NCI-H187 treated with DMSO at 0.1 percent for 48 hours (cell line): Measurements from ENCODE around the gene RPN2.
"Not testable (repeated sequence)": the region's sequence is repeated elsewhere in the genome, so short reads cannot be mapped to it uniquely, and the experiment has no call there.

Experiments used
- DNase-seq: peaks from one replicate; lab custom pipeline; 2025; lab: John Stamatoyannopoulos, UW

The RPN2 gene

DNA sequence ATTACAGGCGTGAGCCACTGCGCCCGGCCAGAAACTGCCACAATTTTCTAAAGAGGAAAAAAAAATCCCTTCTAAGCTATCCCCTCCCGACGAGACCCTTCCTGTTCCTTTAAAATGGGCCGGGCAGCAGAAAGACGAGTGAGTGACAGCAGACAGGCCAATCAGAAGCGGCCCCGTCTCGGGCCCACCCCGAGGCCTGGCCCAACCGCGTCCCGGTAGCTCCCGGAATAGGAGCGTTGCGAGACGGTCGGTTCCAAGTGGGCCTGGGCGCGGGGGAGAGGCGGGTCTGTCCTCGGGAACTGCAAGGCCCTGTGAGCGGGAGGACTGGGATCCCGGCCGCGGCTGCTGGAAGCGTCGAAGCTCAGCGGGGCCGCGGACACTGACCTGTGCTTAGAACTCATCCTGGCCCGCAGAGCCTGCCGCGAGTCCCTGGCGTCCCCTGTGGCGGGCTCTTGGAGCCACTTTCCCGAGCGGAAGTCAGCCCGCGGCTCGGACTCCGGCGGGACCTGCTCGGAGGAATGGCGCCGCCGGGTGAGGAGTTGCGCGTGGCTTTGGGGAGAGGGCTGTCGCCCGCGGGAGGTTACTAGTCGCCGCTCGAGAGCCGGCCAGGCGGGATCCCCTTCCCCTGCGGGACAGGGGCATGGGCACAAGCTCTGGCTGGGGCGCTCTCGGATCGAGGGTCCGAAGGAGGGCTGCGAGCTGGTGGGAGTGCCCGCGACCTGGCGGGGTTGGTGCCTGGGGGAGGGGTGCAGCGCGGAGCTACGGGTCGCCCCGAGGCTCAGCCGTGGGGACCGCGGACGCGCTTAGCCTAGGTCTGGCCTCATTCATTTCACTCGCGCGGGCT, at the start of gene RPN2, which contains the start of gene MROH8:
Gene RPN2 (plus strand): TSS at position 492 of the 844 bp plus-strand sequence. CDS start 27 bp downstream, at position 519.
Gene MROH8 (minus strand): TSS at position 710 of the 844 bp plus-strand sequence.
- DNase-seq = peak; percentile 92

DNA sequence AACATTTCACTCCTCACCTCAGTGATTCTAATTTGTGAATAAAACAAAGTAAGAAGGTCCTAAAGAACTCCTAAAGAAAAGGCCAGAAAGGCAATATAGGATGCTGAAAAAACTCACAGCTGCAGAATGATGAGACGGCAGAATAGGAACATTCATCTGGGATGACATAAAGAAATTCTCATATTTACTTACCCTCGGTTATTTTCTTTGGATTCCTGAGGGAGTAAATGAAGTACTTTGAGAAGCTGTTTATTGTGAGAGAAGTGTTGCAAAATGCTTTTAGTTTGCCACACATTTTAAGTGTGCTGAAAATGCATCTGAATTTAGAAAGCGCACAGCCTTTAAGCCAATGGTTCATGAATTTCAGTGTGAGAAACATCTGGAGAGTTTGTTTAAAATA, 47.6 kb upstream of the RPN2 start:
- DNase-seq = no peak

DNA sequence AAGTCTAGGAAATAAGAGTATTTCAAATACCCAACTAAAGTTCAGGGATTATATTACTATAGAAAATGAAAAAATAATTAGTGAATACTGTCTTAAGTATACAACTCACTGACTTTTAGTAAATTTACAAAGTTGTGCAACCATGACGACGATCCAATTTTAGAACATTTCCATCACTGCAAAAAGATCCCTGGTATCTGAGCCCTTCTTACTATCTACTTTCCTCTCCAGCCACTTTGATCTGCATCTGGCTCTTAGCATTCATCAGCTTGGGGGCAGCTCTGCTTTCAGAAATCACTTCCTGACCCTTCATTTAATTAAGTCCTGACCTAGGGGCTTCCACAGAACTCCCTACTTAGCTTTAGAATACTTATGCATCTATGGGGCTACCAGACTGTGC, 45.2 kb upstream of the RPN2 start:
- no peak for DNase-seq

DNA sequence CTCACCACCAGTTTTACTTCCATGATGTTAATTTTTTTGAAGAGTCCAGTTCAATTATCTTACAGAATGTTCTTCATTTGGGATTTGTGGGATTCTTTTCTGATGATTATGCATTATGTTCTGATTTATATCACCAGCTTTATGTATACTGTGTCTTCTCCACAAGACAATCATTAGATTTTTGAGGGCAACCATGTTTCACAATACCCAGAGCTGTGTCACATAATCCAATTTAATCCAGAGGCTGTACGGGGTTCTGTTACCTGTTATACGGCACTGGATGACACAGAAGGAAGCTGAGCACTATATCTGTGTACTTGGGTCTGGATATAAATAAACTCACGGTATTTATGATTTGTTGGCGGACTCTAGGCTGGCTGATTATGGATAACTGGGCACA, 41.6 kb upstream of the RPN2 start:
- no peak for DNase-seq

DNA sequence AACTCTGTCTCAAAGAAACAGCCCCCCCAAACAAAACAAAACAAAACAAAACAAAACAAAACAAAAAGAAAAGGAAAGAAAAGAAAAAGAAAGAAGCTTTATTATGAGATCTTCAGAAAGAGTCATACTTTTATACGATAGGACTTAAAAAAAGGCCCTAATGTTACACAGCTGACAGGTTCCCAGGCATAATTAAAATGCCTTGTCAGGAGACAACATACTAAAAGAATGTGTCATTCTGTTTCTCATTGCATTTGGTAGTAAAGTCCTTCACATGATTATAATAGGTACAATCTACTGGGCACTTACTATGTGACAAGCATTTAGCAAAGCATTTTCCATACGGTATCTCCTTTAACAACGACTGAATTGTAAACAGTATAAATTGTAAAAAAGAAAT, 36.4 kb upstream of the RPN2 start:
- no peak for DNase-seq

DNA sequence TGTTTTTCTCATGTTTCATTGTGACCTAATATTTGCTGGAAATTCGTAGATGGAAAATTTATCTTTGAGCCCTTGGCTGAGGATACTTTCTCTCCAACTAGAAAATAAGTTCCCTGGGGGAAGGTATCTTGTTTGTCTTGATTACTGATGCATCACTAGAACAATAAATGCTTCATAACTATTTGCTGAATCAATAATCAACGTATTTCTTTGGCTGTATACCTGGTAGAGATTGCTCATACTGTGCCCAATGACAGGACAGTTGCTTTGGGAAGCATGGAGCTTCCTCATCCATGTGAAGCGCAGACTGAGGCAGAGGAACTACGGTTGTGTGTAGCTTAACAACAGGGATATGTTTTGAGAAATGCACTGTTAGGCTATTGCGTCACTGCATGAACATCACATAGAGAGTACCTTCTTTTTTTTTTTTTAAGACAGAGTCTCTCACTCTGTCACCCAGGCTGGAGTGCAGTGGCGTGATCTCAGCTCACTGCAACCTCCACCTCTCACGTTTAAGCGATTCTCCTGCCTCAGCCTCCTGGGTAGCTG, 34.2 kb upstream of the RPN2 start:
- DNase-seq = no peak

DNA sequence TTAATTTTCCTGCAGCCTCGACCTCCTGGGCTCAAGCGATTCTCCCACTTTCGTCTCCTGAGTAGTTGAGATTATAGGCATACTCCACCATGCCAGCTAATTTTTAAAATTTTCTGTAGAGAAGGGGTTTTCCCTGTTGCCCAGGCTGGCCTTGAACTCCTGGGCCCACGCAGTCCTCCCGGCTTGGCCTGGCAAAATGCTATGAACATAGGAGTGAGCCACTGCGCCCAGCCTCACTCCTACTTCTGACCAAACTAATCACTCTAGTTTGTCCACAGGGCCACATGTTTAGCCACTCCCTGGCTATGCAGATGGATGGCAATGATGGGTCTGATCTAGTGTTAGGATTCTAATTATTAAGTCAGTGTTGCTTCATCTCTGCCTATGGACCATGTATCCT, 31.9 kb upstream of the RPN2 start:
- DNase-seq = no peak

DNA sequence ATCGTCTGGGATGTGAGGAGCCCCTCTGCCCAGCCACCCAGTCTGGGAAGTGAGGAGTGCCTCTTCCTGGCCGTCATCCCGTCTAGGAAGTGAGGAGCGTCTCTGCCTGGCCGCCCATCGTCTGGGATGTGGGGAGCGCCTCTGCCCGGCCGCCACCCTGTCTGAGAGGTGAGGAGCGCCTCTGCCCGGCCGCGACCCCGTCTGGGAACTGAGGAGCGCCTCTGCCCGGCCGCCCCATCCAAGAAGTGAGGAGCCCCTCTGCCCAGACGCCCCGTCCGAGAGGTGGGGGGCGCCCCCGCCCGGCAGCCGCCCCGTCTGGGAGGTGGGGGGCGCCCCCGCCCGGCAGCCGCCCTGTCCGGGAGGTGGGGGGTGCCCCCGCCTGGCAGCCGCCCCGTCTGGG, 28.3 kb upstream of the RPN2 start:
- not testable (repeated sequence) for DNase-seq

DNA sequence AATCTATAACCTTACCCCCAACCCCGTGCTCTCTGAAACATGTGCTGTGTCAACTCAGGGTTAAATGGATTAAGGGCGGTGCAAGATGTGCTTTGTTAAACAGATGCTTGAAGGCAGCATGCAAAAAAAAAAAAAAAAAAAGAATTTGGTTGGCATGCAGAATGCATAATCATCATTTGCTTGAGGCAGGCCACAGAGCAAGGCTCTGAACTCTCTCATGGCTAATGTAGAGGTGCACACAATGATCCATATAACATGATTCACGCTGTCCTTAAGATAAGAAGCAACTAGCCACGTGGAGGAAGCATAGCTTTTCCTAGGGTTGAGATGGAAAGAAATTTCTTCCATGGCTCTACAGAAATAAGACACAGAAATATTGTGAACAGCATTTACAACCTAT, 27.6 kb upstream of the RPN2 start:
- no peak for DNase-seq

DNA sequence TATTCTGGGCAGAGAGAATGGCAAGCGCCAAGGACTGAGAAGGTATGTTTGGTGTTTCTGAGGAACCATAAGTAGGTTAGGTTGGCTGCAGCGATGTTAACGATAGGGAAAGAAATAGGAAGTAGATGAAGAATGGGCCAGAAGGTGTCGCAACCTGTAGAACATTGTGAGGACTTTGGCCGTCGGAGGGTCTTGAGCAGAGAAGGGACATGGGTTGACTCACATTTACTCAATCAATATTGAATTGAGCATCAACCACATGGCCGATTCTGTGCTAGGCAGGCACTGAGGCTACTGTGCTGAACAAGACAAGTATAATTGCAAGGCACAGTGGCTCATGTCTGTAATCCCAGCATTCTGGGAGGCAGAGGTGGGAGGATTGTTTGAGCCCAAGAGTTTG, 26.8 kb upstream of the RPN2 start:
- DNase-seq = no peak

DNA sequence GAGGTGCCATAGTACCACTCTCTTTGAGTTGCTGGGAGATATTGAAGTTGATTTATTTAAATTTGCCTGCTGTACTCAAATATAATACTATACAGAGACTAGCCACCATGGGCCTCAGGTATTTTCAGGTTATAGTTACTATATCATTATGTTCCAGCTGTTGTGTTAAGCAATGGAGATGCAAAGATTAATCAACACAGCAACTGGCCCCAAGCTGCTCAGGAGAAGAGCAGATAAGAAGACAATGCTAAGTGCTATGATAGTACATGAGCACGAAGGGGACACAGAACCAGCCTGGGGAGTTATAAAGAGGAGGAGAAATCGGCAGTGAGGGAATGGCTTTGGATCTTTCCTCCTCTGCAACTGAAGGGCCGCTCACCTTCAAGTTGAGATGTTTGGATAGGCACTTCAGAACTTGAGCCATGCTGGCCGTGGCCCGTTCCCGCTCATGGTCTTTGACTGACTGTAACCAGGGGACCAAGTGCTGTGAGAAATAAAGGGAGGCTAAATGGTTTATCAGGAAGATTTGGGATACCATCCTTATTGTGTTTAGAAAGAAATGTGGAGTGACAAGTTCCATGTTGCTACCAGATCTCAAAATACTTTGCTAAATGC, 24.3 kb upstream of the RPN2 start:
- DNase-seq = no peak

DNA sequence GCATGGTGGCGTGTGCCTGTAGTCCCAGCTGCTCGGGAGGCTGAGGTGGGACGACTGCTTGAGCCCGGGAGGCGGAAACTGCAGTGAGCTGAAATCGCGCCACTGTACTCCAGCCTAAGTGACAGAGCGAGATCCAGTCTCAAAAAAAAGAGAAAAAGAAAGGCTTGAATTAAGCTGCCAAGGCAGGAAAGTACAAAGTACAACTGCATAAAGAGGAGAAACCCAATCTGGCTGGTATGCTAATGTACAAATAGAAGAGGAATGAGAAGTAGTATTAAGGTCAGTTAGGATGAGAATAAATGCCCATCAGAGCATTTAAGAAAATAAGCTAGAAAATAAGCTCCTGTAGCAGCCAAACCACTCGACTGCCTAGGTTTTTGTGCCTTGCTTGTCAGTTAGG, 23.1 kb upstream of the RPN2 start:
- DNase-seq = no peak

DNA sequence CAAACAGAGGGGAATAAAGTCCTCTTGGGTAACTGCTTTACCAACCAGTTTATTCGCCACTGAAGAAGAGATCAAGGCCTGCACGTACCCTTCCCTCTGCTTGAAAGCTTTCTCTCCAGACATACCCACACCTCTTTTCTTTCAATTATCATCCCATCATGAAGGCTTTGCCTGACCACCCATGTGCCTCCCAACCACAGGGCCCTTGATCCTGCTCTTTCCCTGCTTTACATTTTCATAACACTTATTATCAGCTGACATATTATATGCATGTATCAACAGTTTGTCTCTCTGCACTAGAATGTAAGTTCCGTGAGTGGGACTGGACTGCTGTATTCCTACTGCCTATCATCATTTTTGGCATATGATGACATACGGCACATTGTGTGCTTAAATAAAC, 20.9 kb upstream of the RPN2 start:
- no peak for DNase-seq

DNA sequence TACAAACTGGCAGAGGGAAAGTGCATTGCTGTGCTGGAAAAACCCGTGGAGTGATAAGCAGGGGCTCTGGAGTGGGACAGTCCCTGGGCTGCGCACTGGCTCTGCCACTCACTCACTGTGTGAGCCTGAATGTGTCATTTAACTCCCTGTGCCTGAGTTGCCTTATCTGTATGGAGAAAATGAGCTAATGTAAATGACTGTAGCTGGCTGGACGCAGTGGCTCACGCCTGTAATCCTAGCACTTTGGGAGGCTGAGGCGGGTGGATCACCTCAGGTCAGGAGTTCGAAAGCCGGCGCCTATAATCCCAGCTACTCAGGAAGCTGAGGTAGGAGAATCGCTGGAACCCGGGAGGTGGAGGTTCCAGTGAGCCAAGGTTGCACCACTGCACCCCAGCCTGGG, 18.4 kb upstream of the RPN2 start:
- DNase-seq = no peak

DNA sequence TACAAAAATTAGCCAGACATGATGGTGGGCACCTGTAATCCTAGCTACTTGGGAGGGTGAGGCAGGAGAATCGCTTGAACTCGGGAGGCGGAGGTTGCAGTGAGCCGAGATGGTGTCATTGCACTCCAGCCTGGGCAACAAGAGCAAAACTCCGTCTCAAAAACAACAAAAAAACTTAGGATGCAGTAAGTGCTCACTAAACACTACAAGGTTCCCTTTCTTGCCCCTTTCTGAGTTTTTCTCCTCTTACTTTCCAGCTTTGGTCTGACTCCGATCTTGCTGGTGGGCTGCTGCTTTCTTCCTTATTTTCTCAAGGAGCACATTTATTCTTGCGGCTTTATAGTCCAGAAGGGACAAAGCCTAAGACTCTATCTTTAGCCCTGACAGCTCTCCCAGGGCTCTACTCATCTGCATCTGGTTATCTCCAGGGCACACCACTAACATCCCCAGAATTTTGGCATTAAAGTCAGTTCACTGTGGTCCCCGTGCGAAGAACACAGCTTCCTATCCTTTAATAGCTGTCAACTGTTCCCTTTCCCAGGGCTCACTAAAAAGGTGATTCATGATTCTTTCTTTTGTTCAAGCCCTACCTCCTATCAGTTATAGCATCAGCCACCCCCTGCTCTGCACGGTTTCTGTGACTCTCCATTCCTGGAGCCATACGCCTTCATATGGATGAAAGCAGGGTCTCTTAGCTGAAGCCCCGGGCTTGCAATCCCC, 17.1 kb upstream of the RPN2 start:
- DNase-seq = no peak

DNA sequence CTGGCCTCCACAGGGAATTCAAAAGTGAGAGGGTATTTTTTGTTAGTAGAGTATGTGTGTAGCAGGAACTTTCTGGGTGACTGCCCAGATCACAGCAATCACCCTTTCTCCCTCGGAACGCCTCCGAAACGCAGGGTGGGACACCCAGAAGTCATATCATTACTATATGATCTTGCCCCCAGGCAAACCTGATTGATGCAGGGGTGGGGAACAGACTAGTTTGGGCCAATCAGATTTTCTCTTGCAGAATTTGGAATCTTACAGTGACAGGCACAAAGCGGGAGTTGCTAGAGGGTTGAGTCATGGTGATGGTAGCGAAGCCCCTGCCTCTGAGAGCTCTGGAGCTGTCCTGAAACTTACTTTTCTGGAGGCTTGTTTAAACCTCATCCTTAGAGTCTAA, 16.5 kb upstream of the RPN2 start:
- no peak for DNase-seq

DNA sequence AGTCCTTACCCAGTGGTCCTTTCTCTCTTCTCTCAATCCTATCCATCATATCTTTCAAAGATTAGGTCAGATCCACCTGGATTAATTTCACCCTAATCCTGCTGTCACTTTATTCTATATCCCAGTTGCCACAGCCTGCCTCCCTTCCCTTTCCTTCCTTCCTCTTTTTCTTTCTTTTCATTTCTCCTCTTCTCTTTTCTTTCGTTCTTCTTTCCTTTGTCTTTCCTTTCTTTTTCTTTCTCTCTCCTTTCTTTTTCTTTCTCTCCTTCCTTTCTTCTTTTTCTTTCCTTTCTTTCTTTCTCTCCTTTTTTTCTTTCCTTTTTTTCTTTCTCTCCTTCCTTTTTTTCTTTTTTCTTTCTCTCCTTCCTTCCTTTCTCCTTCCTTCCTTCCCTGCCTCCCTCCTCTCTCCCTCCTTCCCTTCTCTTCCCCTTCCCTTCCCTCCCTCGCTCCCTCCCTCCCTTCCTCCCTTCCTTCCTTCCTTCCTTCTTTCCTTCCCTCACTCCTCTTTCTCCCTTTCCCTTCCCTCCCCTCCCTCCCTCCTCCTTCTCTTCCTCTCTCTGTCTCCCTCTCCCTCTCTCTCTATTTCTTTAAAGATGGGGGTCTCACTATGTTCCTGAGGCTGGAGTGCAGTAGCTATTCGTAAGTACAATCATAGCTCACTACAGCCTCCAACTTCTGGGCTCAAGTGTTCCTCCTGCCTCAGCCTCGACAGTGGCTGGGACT, 15.1 kb upstream of the RPN2 start:
- DNase-seq = no peak

DNA sequence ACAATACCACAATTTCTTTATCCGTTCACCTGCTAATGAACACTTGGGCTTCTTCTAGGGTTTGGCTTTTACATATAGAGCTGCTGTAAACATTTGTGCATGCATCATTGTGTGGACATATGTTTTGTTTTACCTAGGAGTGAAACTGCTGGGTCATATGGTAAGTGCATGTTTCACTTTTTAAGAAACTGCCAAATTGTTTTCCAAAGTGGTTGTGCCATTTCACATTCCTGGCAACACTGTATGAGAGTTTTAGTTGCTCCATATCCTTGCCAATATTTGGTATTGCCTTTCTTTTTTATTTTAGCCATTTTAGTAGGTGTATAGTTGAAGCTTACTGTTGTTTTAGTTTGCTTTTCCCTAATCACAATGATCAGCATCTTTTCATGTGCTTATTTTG, 14.1 kb upstream of the RPN2 start:
- no peak for DNase-seq

DNA sequence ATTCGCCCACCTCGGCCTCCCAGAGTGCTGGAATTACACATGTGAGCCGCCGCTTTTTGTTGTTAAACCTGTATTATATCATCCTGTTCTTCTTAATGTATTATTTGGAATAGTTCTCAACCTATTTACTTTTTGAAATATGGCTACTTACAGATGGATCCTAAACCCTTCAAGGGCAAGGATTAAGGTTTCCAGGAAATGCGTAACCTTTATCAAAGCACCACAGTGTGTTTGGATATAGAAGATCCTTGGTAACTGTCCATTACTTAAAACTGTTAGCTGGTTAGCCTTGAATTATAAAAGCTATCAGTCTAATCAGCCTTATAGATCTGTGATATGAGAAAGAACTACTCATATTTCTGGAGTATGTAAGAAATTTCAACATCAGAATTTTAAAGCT, 12.3 kb upstream of the RPN2 start:
- DNase-seq = no peak

DNA sequence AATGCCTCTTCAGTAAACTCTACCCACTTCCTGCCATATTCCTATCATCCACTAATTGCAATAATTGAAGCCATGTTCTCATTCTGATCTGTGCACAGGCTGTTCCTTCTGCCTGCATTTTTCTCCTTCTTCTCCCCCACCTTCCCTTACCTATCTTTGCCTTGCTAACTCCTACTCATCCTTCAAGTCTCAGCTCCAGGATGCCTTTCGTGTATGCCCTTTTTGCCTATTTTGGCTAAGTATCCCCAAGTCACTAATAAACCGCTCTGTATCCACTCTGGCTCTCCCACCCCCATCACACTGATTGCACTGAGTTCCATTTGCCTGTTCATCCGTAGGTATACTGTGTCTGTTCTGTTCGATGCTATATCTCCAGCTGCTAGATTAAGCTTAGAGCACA, 6.3 kb upstream of the RPN2 start:
- DNase-seq = no peak

DNA sequence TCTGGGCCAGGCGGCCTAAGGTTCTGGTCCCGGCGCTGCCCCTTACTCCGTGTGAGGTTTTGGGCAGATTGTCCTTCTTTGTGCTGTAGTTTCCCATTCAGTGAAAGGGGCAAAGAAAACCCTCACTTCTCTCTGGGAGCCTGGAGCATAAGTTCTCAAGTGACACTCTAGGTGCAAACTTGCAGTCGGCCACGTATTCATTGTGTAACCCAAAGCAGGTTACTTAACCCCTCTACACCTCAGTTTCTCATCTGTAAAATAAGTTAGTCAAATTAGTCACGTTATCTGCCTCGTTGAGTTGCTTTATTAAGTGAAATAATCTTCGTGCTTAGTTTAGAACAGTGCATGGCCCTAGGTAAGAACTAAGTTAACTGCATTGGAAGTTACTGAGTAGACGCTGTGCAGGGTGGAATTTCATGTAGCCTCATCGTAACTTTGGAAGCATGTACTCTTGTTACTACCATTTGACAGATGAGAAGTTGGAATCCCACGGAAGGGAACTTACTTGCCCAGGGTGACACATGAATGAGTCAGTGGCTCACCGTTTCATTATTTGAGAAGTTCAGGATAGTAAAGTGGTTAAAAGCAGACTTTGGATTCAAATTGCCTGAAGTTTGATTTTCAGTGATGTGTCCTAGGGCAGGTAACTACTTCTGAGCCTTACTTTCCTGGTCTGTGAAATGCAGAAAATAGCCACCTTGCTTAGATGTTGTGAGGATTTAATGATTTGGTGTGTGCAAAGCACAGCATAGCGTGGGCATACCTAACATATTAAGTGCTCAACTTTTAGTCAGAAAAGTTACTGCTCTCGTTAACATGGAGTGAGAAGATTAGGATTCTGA, 774 bp downstream of the RPN2 start:
- no peak for DNase-seq
